Smooth muscle cell of bladder (primary cell): Measurements from ENCODE around the gene PHF13. TPM values are rescaled to one million over a fixed set of nuclear protein-coding genes. Genes with fewer than 3 reads are reported as not detected.

Source experiments
- total RNA-seq: library from RNA; depleted of rRNA; stranded (reverse); fragments of >200 nt; gene quantifications from 2 replicates; pipeline ENCODE4 v1.2.3, GENCODE V29; 2014

The PHF13 gene
- 9.2 and 12.3 TPM in 2 replicates for total RNA-seq

GRCh38 chr1:6613361-6614018, at the start of gene PHF13:
Gene PHF13, plus strand, starts transcription at chr1:6613731. Its CDS starts 336 bp downstream, at chr1:6614067.

GRCh38 chr1:6579374-6580118, 34.0 kb upstream of the PHF13 start, which contains the start of gene ZBTB48:
Gene ZBTB48, plus strand, starts transcription at chr1:6579994. Its CDS starts 616 bp downstream, at chr1:6580610.

GRCh38 chr1:6602669-6603237, 10.8 kb upstream of the PHF13 start, which contains the start of gene KLHL21:
Gene KLHL21, minus strand, starts transcription at chr1:6602869. Its CDS starts 52 bp downstream, at chr1:6602817.

GRCh38 chr1:6624710-6625583, 11.4 kb downstream of the PHF13 start, which contains the start of gene THAP3:
Gene THAP3, plus strand, starts transcription at chr1:6624868. Its CDS starts 351 bp downstream, at chr1:6625219.

Other genes starting within 250 kb of the PHF13 start
- 25.4 and 37.7 TPM in 2 replicates for gene ACOT7, start 220.0 kb upstream of the PHF13 start, total RNA-seq
- 0.09 and 0.14 TPM in 2 replicates for gene HES2, start 193.8 kb upstream of the PHF13 start, total RNA-seq
- not detected in 2 replicates for gene ESPN, start 189.0 kb upstream of the PHF13 start, total RNA-seq
- gene TNFRSF25, start 147.6 kb upstream of the PHF13 start, total RNA-seq = 2.0 and 2.4 TPM in 2 replicates
- gene PLEKHG5, start 122.1 kb upstream of the PHF13 start, total RNA-seq = 5.5 and 7.0 TPM in 2 replicates
- 15.9 and 20.9 TPM in 2 replicates for gene NOL9, start 59.2 kb upstream of the PHF13 start, total RNA-seq
- gene TAS1R1, start 58.4 kb upstream of the PHF13 start, total RNA-seq = not detected in 2 replicates
- gene ZBTB48, start 33.7 kb upstream of the PHF13 start, total RNA-seq = 14.5 and 16.0 TPM in 2 replicates
- gene KLHL21, start 10.9 kb upstream of the PHF13 start, total RNA-seq = 18.8 and 37.6 TPM in 2 replicates
- gene THAP3, start 11.1 kb downstream of the PHF13 start, total RNA-seq = 21.8 and 29.1 TPM in 2 replicates
- 33.8 and 53.6 TPM in 2 replicates for gene DNAJC11, start 88.1 kb downstream of the PHF13 start, total RNA-seq
- 44.8 and 52.6 TPM in 2 replicates for gene CAMTA1, start 171.7 kb downstream of the PHF13 start, total RNA-seq